T-helper 1 cell treated with Interleukin-12 subunit alpha and Interleukin-12 subunit beta and Interleukin-4 antibody, amounts not matched to agents 30 μg/mL and 1 μg/mL, for 36 hours (primary cell): ENCODE results near the gene TMEM132D.

ENCODE experiments used
- H3K27ac Mint-ChIP-seq: one replicate; pipeline ENCODE4 v1.8.0; 2021; ENCODE audit warnings: mild to moderate bottlenecking, mixed read lengths
- H3K27me3 Mint-ChIP-seq: one replicate; pipeline ENCODE4 v1.8.0; 2021; ENCODE audit warnings: low read depth, mixed read lengths
- H3K36me3 Mint-ChIP-seq: one replicate; pipeline ENCODE4 v1.8.0; 2021; ENCODE audit warnings: low read depth, mixed read lengths
- H3K4me1 Mint-ChIP-seq: one replicate; pipeline ENCODE4 v1.8.0; 2021; ENCODE audit warnings: low read depth, mixed read lengths
- H3K4me3 Mint-ChIP-seq: one replicate; pipeline ENCODE4 v1.8.0; 2021; ENCODE audit warnings: mild to moderate bottlenecking, moderate library complexity, mixed read lengths
- H3K9me3 Mint-ChIP-seq: one replicate; pipeline ENCODE4 v1.8.0; 2021; ENCODE audit warnings: mixed read lengths

Gene TMEM132D

GRCh38 chr12:129184127-129184928 is 719.5 kb downstream of the TMEM132D start:
- Mint-ChIP-seq H3K4me3 (no peak overlapping the region), H3K27me3 (no peaks in the 10 kb centered on the region), H3K4me1 (no peaks in the 10 kb centered on the region), H3K9me3 (peaks cover 4% of the 10 kb centered on the region), H3K36me3 (no peaks in the 10 kb centered on the region), H3K27ac (no peak overlapping the region)

GRCh38 chr12:129179941-129180553 is 723.8 kb downstream of the TMEM132D start:
- no peak overlapping the region for H3K27ac Mint-ChIP-seq
- H3K4me1 Mint-ChIP-seq, result no peaks in the 10 kb centered on the region
- no peaks in the 10 kb centered on the region for H3K27me3 Mint-ChIP-seq
- H3K9me3 Mint-ChIP-seq, result peaks cover 14% of the 10 kb centered on the region
- no peak overlapping the region for H3K4me3 Mint-ChIP-seq
- no peaks in the 10 kb centered on the region for H3K36me3 Mint-ChIP-seq

GRCh38 chr12:129169928-129170327 is 733.9 kb downstream of the TMEM132D start:
- Mint-ChIP-seq H3K27ac (no peak overlapping the region), H3K4me3 (no peak overlapping the region), H3K4me1 (no peaks in the 10 kb centered on the region), H3K36me3 (no peaks in the 10 kb centered on the region), H3K9me3 (peaks cover 7% of the 10 kb centered on the region), H3K27me3 (no peaks in the 10 kb centered on the region)

- Mint-ChIP-seq H3K9me3 (peaks cover 13% of the 10 kb centered on the region), H3K27ac (no peak overlapping the region), H3K27me3 (no peaks in the 10 kb centered on the region), H3K4me1 (no peaks in the 10 kb centered on the region), H3K4me3 (no peak overlapping the region), H3K36me3 (no peaks in the 10 kb centered on the region)
These were observed 740.0 kb downstream of the TMEM132D start for GRCh38 chr12:129163861-129164260.

GRCh38 chr12:129163461-129163860 is 740.4 kb downstream of the TMEM132D start:
- Mint-ChIP-seq H3K27me3 (no peaks in the 10 kb centered on the region), H3K9me3 (peaks cover 13% of the 10 kb centered on the region), H3K4me3 (no peak overlapping the region), H3K27ac (no peak overlapping the region), H3K36me3 (no peaks in the 10 kb centered on the region), H3K4me1 (no peaks in the 10 kb centered on the region)

- Mint-ChIP-seq H3K27me3 (no peaks in the 10 kb centered on the region), H3K9me3 (peaks cover 13% of the 10 kb centered on the region), H3K36me3 (no peaks in the 10 kb centered on the region), H3K27ac (no peak overlapping the region), H3K4me1 (no peaks in the 10 kb centered on the region), H3K4me3 (no peak overlapping the region)
These were observed 741.0 kb downstream of the TMEM132D start for GRCh38 chr12:129162805-129163204.

GRCh38 chr12:129161511-129161910 is 742.3 kb downstream of the TMEM132D start:
- Mint-ChIP-seq H3K4me3 (no peak overlapping the region), H3K4me1 (no peaks in the 10 kb centered on the region), H3K36me3 (no peaks in the 10 kb centered on the region), H3K27me3 (no peaks in the 10 kb centered on the region), H3K9me3 (peaks cover 13% of the 10 kb centered on the region), H3K27ac (no peak overlapping the region)

- H3K27me3 Mint-ChIP-seq, result no peaks in the 10 kb centered on the region
- peaks cover 13% of the 10 kb centered on the region for H3K9me3 Mint-ChIP-seq
- H3K27ac Mint-ChIP-seq, result no peak overlapping the region
- H3K4me3 Mint-ChIP-seq, result no peak overlapping the region
- no peaks in the 10 kb centered on the region for H3K36me3 Mint-ChIP-seq
- no peaks in the 10 kb centered on the region for H3K4me1 Mint-ChIP-seq
These were observed 743.5 kb downstream of the TMEM132D start for GRCh38 chr12:129160282-129160681.

GRCh38 chr12:129152351-129153104 is 751.3 kb downstream of the TMEM132D start:
- Mint-ChIP-seq H3K36me3 (no peaks in the 10 kb centered on the region), H3K27ac (no peak overlapping the region), H3K9me3 (no peaks in the 10 kb centered on the region), H3K4me1 (no peaks in the 10 kb centered on the region), H3K27me3 (no peaks in the 10 kb centered on the region), H3K4me3 (no peak overlapping the region)

- H3K9me3 Mint-ChIP-seq, result no peaks in the 10 kb centered on the region
- no peak overlapping the region for H3K4me3 Mint-ChIP-seq
- no peak overlapping the region for H3K27ac Mint-ChIP-seq
- H3K27me3 Mint-ChIP-seq, result no peaks in the 10 kb centered on the region
- H3K4me1 Mint-ChIP-seq, result peaks cover under 1% of the 10 kb centered on the region
- no peaks in the 10 kb centered on the region for H3K36me3 Mint-ChIP-seq
These were observed 753.1 kb downstream of the TMEM132D start for GRCh38 chr12:129150721-129151120.

- peaks cover 2% of the 10 kb centered on the region for H3K4me1 Mint-ChIP-seq
- no peak overlapping the region for H3K4me3 Mint-ChIP-seq
- no peaks in the 10 kb centered on the region for H3K36me3 Mint-ChIP-seq
- no peak overlapping the region for H3K27ac Mint-ChIP-seq
- H3K9me3 Mint-ChIP-seq, result peaks cover 5% of the 10 kb centered on the region
- no peaks in the 10 kb centered on the region for H3K27me3 Mint-ChIP-seq
These were observed 758.4 kb downstream of the TMEM132D start for GRCh38 chr12:129145381-129145780.

GRCh38 chr12:129138776-129139175 is 765.0 kb downstream of the TMEM132D start:
- no peaks in the 10 kb centered on the region for H3K9me3 Mint-ChIP-seq
- no peaks in the 10 kb centered on the region for H3K36me3 Mint-ChIP-seq
- no peaks in the 10 kb centered on the region for H3K27me3 Mint-ChIP-seq
- H3K27ac Mint-ChIP-seq, result no peak overlapping the region
- no peaks in the 10 kb centered on the region for H3K4me1 Mint-ChIP-seq
- H3K4me3 Mint-ChIP-seq, result no peak overlapping the region

GRCh38 chr12:129136694-129137325 is 767.0 kb downstream of the TMEM132D start:
- H3K36me3 Mint-ChIP-seq, result no peaks in the 10 kb centered on the region
- no peaks in the 10 kb centered on the region for H3K9me3 Mint-ChIP-seq
- H3K27ac Mint-ChIP-seq, result no peak overlapping the region
- no peaks in the 10 kb centered on the region for H3K27me3 Mint-ChIP-seq
- H3K4me3 Mint-ChIP-seq, result no peak overlapping the region
- no peaks in the 10 kb centered on the region for H3K4me1 Mint-ChIP-seq

- Mint-ChIP-seq H3K27ac (no peak overlapping the region), H3K36me3 (no peaks in the 10 kb centered on the region), H3K9me3 (peaks cover 20% of the 10 kb centered on the region), H3K4me3 (no peak overlapping the region), H3K4me1 (no peaks in the 10 kb centered on the region), H3K27me3 (no peaks in the 10 kb centered on the region)
These were observed 776.1 kb downstream of the TMEM132D start for GRCh38 chr12:129127771-129128170.
